Esophagus squamous epithelium (tissue), 5 donors: Measurements from ENCODE around the gene AMZ1. TPM values are rescaled to one million over a fixed set of nuclear protein-coding genes. Genes with fewer than 3 reads are reported as not detected.

Experiments
- DNase-seq: peaks from one replicate; lab custom pipeline; 2025; lab: John Stamatoyannopoulos, UW
- H3K27ac ChIP-seq, 4 donors: fragments of 200-600 bp; sonication (generic); one replicate each; pipeline ENCODE4 v1.5.1; 2016 to 2019; ENCODE audit warnings: mild to moderate bottlenecking in 1 of 4
- H3K27me3 ChIP-seq, 4 donors: fragments of 200-600 bp; sonication (generic); 1 replicate in 3 of 4; 2 replicates in 1 of 4; pipeline versions ENCODE4 v1.5.1 to v1.6.0; 2017 to 2021; ENCODE audit warnings: antibody characterized with exemption in 1 of 4
- H3K36me3 ChIP-seq, 3 donors: fragments of 200-600 bp; sonication (generic); one replicate each; pipeline ENCODE4 v1.5.1; 2016 to 2019
- H3K4me1 ChIP-seq, 3 donors: fragments of 200-600 bp; sonication (generic); one replicate each; pipeline ENCODE4 v1.5.1; 2017 to 2019
- H3K4me3 ChIP-seq, 4 donors: fragments of 200-600 bp; sonication (generic); 1 replicate in 3 of 4; 2 replicates in 1 of 4; pipeline ENCODE4 v1.5.1; 2016 to 2019; ENCODE audit warnings: mild to moderate bottlenecking in 2 of 4, moderate library complexity in 1 of 4
- H3K9me3 ChIP-seq, 3 donors: fragments of 200-600 bp; sonication (generic); one replicate each; pipeline ENCODE4 v1.5.1; 2016 to 2019
- POLR2A ChIP-seq, 4 donors: fragments of 450-650 bp; IDR thresholded peaks; one replicate each; pipeline ENCODE4 v1.6.1; 2017; ENCODE audit warnings: antibody characterized with exemption in 4 of 4, mild to moderate bottlenecking in 4 of 4, moderate library complexity in 3 of 4
- WGBS, 2 donors: methylation state at CpG; one replicate each; pipeline ENCODE4 v1.1.5; 2018; 5-methylcytosine and 5-hydroxymethylcytosine counted together
- intact Hi-C: fragments of 100-400 bp; cut with DNase I; formaldehyde crosslinking; loops from one replicate; pipeline ENCODE4 v1.15.0; 2022
- total RNA-seq, 4 donors: library from RNA; depleted of rRNA; stranded (reverse); fragments of >200 nt; gene quantifications; one replicate each; pipeline ENCODE4 v1.1.0, GENCODE V29; 2016
- TF ChIP-seq, protein P1 (sequence below), 6 experiments: fragments of 450-650 bp in 4 of 6; fragments of 200-600 bp in 2 of 6; sonication (generic) in 2 of 6; IDR thresholded peaks; one replicate each; pipeline ENCODE4 v1.5.1; 2016 to 2019; ENCODE audit warnings: antibody characterized with exemption in 6 of 6, mild to moderate bottlenecking in 4 of 6, moderate library complexity in 4 of 6
- donor health status: DM: yes; HTN: yes; CAD: no.

Gene AMZ1
- total RNA-seq, 4 donors from 2014 or later, result 0.12 to 0.19 TPM; not detected in 2

DNA sequence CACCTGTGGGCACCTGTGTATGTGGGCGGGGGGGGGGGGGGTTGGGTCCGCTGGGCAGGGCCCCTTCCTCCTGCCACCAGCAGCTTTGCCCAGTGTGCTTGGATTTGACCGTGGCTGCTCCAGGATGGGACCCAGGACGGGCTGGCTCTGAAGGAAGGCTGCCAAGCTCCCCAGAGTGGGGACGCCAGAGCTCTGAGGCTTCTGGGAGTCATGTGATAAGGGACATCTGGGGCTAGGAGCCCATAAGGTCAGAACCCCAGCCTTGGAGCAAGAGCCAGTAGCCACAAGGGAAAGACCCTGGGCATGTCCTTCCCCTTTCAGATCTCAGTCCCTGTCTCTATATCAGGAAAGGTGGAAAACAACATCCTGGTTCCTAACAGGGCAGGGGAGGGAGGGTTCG is 21.8 kb upstream of the AMZ1 start:
- DNase-seq, result no peak
- Histone ChIP-seq H3K36me3 (peaks cover 0 to 8% (median 0%) of the 10 kb centered on the region in 3 donors), H3K27me3 (peaks cover 0 to 81% (median 0%) of the 10 kb centered on the region in 4 donors), H3K4me3 (no peak overlapping the region), H3K27ac (no peak overlapping the region), H3K9me3 (no peaks in the 10 kb centered on the region), H3K4me1 (peaks cover 5 to 54% (median 12%) of the 10 kb centered on the region in 3 donors)
- TF ChIP-seq, protein P1, sequence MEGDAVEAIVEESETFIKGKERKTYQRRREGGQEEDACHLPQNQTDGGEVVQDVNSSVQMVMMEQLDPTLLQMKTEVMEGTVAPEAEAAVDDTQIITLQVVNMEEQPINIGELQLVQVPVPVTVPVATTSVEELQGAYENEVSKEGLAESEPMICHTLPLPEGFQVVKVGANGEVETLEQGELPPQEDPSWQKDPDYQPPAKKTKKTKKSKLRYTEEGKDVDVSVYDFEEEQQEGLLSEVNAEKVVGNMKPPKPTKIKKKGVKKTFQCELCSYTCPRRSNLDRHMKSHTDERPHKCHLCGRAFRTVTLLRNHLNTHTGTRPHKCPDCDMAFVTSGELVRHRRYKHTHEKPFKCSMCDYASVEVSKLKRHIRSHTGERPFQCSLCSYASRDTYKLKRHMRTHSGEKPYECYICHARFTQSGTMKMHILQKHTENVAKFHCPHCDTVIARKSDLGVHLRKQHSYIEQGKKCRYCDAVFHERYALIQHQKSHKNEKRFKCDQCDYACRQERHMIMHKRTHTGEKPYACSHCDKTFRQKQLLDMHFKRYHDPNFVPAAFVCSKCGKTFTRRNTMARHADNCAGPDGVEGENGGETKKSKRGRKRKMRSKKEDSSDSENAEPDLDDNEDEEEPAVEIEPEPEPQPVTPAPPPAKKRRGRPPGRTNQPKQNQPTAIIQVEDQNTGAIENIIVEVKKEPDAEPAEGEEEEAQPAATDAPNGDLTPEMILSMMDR (IDR thresholded peaks at IDR 0.05), result no peak
- no peak for TF ChIP-seq POLR2A (IDR thresholded peaks at IDR 0.05)
- WGBS, 2 donors, result 63 to 92% methylated on average over 2 to 4 of the region's 6 CpGs
- intact Hi-C loops, result no loop called here

DNA sequence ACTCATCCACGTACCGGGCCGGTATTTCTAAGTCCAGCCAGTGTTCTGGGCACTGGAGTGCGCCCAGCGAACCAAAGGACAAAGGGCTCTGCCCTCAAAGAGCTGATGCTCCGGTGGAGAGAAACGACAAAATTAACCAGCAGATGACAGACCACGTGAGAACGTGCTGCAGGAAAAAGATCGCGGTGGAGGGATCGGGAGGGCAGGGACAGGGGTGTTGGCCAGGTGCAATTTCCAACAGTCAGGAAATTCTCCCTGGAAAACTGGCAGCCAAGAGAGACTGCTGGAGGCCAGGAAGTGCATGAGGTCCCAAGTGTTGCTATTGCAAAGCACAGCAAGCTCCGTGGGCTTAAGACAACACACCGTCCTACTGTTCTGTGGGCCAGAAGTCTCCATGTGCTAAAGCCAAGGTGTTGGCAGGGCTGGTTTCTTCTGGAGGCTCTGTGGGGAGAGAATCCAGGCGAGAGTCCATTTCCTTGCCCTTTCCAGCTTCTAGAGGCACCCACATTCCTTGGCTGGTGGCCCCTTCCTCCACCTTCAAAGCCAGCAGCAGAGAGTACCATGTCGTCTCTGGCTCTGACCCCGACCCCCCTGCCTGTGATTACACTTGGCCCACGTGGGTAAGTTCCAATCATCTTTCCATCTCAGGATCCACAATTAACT is 21.3 kb upstream of the AMZ1 start:
- H3K9me3 ChIP-seq, result no peaks in the 10 kb centered on the region
- peaks cover 0 to 51% (median 12%) of the 10 kb centered on the region in 3 donors for H3K4me1 ChIP-seq
- H3K27ac ChIP-seq, result no peak overlapping the region
- intact Hi-C loops, result no loop called here
- H3K4me3 ChIP-seq, result no peak overlapping the region
- H3K27me3 ChIP-seq, result peaks cover 0 to 81% (median 0%) of the 10 kb centered on the region in 4 donors
- 54 to 67% methylated on average over 15 to 17 of the region's 18 CpGs for WGBS, 2 donors
- peaks cover 0 to 6% (median 0%) of the 10 kb centered on the region in 3 donors for H3K36me3 ChIP-seq
- no peak for DNase-seq
- no peak for TF ChIP-seq POLR2A (IDR thresholded peaks at IDR 0.05)
- TF ChIP-seq, protein P1 (IDR thresholded peaks at IDR 0.05), result no peak

DNA sequence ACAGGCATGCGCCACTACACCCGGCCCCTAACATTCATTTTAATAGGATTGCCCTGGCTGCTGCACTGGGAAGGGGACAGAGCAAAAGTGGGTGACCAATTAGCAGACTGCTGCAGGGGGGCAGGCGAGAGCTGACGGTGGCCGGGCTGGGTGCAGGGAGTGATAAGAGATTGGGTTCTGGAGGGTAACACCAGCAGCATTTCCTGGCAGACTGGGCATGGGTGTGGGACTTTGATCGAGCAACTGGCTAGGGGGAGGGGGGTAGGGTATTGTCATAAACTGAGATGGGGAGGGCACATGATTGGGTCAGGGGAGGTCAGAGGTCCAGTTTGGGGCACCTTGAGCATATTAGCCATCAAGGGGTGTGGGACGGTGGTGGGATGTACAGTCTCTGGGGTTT is 20.2 kb upstream of the AMZ1 start:
- TF ChIP-seq, protein P1 (IDR thresholded peaks at IDR 0.05), result no peak
- no peak for TF ChIP-seq POLR2A (IDR thresholded peaks at IDR 0.05)
- 54 to 68% methylated on average over 4 to 5 of the region's 7 CpGs for WGBS, 2 donors
- no peak for DNase-seq
- intact Hi-C loops, result no loop called here
- Histone ChIP-seq H3K9me3 (no peaks in the 10 kb centered on the region), H3K27ac (no peak overlapping the region), H3K4me1 (peaks cover 0 to 40% (median 10%) of the 10 kb centered on the region in 3 donors), H3K4me3 (no peak overlapping the region), H3K27me3 (peaks cover 0 to 70% (median 0%) of the 10 kb centered on the region in 4 donors), H3K36me3 (no peaks in the 10 kb centered on the region)

DNA sequence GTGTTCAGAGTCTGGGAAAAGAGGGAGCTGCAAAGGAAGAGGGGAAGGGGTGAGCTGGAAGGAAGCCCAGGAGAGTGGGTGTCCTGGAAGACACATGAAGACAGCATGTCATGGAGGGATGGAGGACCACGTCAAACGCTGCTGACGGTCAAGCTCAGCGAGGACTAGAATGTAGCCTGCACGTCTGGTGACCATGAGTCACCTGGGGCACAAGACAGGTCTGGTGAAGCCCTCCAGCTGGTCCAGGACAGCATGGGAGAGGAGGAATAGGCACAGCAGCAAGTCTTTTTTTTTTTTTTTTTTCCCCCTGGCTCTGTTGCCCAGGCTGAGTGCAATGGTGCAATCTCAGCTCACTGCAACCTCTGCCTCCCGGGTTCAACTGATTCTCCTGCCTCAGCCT is 19.6 kb upstream of the AMZ1 start:
- Histone ChIP-seq H3K4me3 (no peak overlapping the region), H3K27me3 (peaks cover 0 to 64% (median 0%) of the 10 kb centered on the region in 4 donors), H3K9me3 (no peaks in the 10 kb centered on the region), H3K27ac (no peak overlapping the region), H3K4me1 (peaks cover 0 to 34% (median 4%) of the 10 kb centered on the region in 3 donors), H3K36me3 (no peaks in the 10 kb centered on the region)
- TF ChIP-seq, protein P1 (IDR thresholded peaks at IDR 0.05), result no peak
- no peak for TF ChIP-seq POLR2A (IDR thresholded peaks at IDR 0.05)
- intact Hi-C loops, result no loop called here
- DNase-seq, result no peak
- 49 to 74% methylated on average over 5 to 6 of the region's 6 CpGs for WGBS, 2 donors

DNA sequence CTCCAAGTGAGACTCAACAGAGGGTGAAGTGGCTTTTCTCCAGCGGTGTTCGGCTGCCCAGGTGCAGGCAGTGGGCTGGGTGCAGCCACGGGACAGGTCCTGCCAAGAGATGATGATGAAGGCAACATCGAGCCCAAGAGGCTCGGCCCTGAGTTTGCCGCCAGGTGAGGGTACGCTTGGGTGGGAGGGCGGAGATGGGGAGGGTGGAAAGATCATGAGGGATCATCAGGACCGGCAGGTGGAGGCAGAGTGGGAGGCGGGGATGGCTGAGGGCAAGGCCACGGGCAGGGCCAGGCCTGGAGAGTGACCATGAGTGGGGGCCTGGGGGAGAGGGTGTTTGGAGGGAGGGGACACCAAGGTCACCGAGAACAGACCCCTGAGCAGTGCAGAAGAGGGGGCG is 17.8 kb upstream of the AMZ1 start:
- Histone ChIP-seq H3K9me3 (no peaks in the 10 kb centered on the region), H3K4me1 (peaks cover 0 to 19% (median 3%) of the 10 kb centered on the region in 3 donors), H3K27me3 (peaks cover 0 to 58% (median 0%) of the 10 kb centered on the region in 4 donors), H3K36me3 (no peaks in the 10 kb centered on the region), H3K4me3 (no peak overlapping the region), H3K27ac (no peak overlapping the region)
- WGBS, 2 donors, result 69 to 70% methylated on average over 13 of the region's 13 CpGs
- intact Hi-C loops, result no loop called here
- DNase-seq, result no peak
- TF ChIP-seq, protein P1 (IDR thresholded peaks at IDR 0.05), result no peak
- no peak for TF ChIP-seq POLR2A (IDR thresholded peaks at IDR 0.05)
